ENCODE results near the gene ZXDC.

ZXDC gene

GRCh38 chr3:126519506-126520455 lies 44.1 kb upstream of the ZXDC start:
- TF ChIP-seq CTCF (conservative IDR thresholded peaks at IDR 0.05; ENCODE audit: low read depth, low read length) = no peak
- DNase-seq (ENCODE audit: low read depth) = no peak
- no peak overlapping the region for H3K4me3 ChIP-seq (ENCODE audit: low read depth, low read length)

GRCh38 chr3:126518779-126519177 lies 43.1 kb upstream of the ZXDC start:
- no peak for TF ChIP-seq CTCF (conservative IDR thresholded peaks at IDR 0.05; ENCODE audit: low read depth, low read length)
- DNase-seq (ENCODE audit: low read depth) = no peak
- no peak overlapping the region for H3K4me3 ChIP-seq (ENCODE audit: low read depth, low read length)

GRCh38 chr3:126517986-126518778 lies 42.5 kb upstream of the ZXDC start:
- TF ChIP-seq CTCF (conservative IDR thresholded peaks at IDR 0.05; ENCODE audit: low read depth, low read length) = no peak
- no peak for DNase-seq (ENCODE audit: low read depth)
- no peak overlapping the region for H3K4me3 ChIP-seq (ENCODE audit: low read depth, low read length)

- DNase-seq (ENCODE audit: low read depth) = no peak
- H3K4me3 ChIP-seq (ENCODE audit: low read depth, low read length) = no peak within 1 kb of the TSS
- no peak for TF ChIP-seq CTCF (conservative IDR thresholded peaks at IDR 0.05; ENCODE audit: low read depth, low read length)
These were observed 41.7 kb upstream of the ZXDC start, which contains the start of gene UROC1 for GRCh38 chr3:126517291-126517951. UROC1 (minus strand) TSS chr3:126517773; CDS start chr3:126517719, 54 bp downstream.

GRCh38 chr3:126516936-126517290 lies 41.2 kb upstream of the ZXDC start:
- no peak overlapping the region for H3K4me3 ChIP-seq (ENCODE audit: low read depth, low read length)
- no peak for DNase-seq (ENCODE audit: low read depth)
- TF ChIP-seq CTCF (conservative IDR thresholded peaks at IDR 0.05; ENCODE audit: low read depth, low read length) = no peak

GRCh38 chr3:126516152-126516935 lies 40.7 kb upstream of the ZXDC start:
- no peak overlapping the region for H3K4me3 ChIP-seq (ENCODE audit: low read depth, low read length)
- no peak for DNase-seq (ENCODE audit: low read depth)
- TF ChIP-seq CTCF (conservative IDR thresholded peaks at IDR 0.05; ENCODE audit: low read depth, low read length) = no peak

Data from choroid plexus epithelial cell (primary cell).